Motor neuron (in vitro differentiated cells): Measurements from ENCODE around the gene CCDC102B. TPM values are rescaled to one million over a fixed set of nuclear protein-coding genes. Genes with fewer than 3 reads are reported as not detected.

ENCODE experiments used
- ATAC-seq, 8 experiments: fragments of 200-7000 bp; cut with Tn5 transposase; replicated peaks in 6 of 8; 2 replicates each; pipeline ENCODE4 v1.8.0; 2021; ENCODE audit warnings: mild to moderate bottlenecking in 8 of 8, moderate library complexity in 8 of 8
- H3K27ac ChIP-seq, 2 donors: fragments of 250-450 bp; sonication (Bioruptor Pico); 2 replicates each; pipeline ENCODE4 v1.9.0; 2021; ENCODE audit warnings: antibody characterized with exemption in 2 of 2, mild to moderate bottlenecking in 2 of 2, moderate library complexity in 1 of 2
- H3K4me1 ChIP-seq, 2 donors: fragments of 250-450 bp; sonication (Bioruptor Pico); replicated peaks in 1 of 2; 2 replicates each; pipeline ENCODE4 v1.6.1; 2021; ENCODE audit warnings: antibody characterized with exemption in 2 of 2, mild to moderate bottlenecking in 2 of 2, moderate library complexity in 1 of 2
- H3K4me3 ChIP-seq, 5 donors: fragments of 250-450 bp; sonication (Bioruptor Pico); 2 replicates each; pipeline ENCODE4 v1.9.0; 2021; ENCODE audit warnings: antibody characterized with exemption in 5 of 5, mild to moderate bottlenecking in 5 of 5, moderate library complexity in 4 of 5
- WGBS, 10 experiments: fragments of 450-650 bp; shearing (Covaris generic); methylation state at CpG; one replicate each; pipeline ENCODE4 v1.0.0; 2022; 5-methylcytosine and 5-hydroxymethylcytosine counted together
- in situ Hi-C, 9 experiments: fragments of 400-800 bp; cut with MboI; loops; one replicate each; pipeline ENCODE4 v1.15.0; 2021; ENCODE audit warnings: low sequenced_read_pairs in 9 of 9, low pct_unique_long_range_greater_than_20kb in 2 of 9; ENCODE audit not compliant: unreplicated experiment in 9 of 9
- total RNA-seq, 8 experiments: library from RNA; unstranded; fragments of 300-600 nt; gene quantifications; 2 replicates each; pipeline versions ENCODE4 v1.2.3 to v1.2.4, GENCODE V29; 2022

Gene CCDC102B
- total RNA-seq, 8 experiments from 2014 or later = 4.4 to 15.0 (median 8.8) TPM

- ATAC-seq = peak in 1 of 8 experiments; percentile 92
- H3K4me1 ChIP-seq = no peaks in the 10 kb centered on the region
- 11 to 100% (median 79%) methylated on average over 3 to 5 of the region's 5 CpGs; no CpG with 5 or more reads in 1 of the 10 experiments for WGBS, 10 experiments
- no peak overlapping the region for H3K27ac ChIP-seq
- H3K4me3 ChIP-seq = no peak overlapping the region
- in situ Hi-C loops = no loop called here
These were observed 288.1 kb downstream of the CCDC102B start for GRCh38 chr18:69085951-69086350.

DNA sequence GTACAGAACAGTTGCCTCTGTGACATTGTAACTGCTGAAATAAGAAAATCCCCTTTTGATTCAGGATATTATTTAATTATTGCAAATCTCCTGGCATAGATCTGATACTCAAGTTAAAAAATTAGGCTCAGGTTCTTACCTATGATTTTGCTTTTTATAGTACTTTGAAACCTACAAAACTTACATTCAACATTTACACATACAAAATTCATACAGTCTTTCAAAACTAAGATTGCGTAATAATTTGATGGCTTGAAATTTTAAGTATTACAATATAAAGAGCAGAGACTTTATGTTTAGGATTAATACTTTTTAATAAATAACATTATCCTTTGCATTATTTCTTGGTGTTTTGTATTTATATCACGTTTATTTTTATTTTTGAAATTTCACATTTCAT lies 291.1 kb downstream of the CCDC102B start:
- Histone ChIP-seq H3K4me1 (no peaks in the 10 kb centered on the region), H3K27ac (no peak overlapping the region), H3K4me3 (no peak overlapping the region)
- ATAC-seq = no peak
- WGBS, 10 experiments = 51 to 100% (median 84%) methylated on average over 1 to 2 of the region's 2 CpGs
- in situ Hi-C loops = no loop called here

DNA sequence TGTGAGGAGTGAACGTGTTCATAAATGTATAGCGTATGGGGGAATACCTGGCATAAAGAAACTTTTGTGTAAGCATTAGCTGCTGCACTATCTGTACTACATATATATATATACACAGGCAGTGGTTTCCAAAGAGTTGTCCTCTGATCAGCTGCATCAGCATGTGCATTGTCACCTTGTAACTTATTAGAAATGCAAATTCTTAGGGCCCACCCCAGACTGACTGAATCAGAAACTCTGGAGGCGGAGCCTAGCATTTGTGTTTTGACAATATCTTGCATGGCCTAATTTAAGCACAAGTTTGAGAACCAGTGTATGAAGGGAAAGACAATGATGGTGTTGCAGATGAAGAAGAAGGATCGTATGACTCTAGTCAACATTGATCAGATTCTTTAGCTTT lies 299.5 kb downstream of the CCDC102B start:
- Histone ChIP-seq H3K4me3 (no peak overlapping the region), H3K4me1 (no peaks in the 10 kb centered on the region), H3K27ac (no peak overlapping the region)
- 60 to 100% (median 91%) methylated on average over 1 to 4 of the region's 4 CpGs for WGBS, 10 experiments
- in situ Hi-C loops = no loop called here
- ATAC-seq = peak in 2 of 8 experiments; percentile 73 to 77

DNA sequence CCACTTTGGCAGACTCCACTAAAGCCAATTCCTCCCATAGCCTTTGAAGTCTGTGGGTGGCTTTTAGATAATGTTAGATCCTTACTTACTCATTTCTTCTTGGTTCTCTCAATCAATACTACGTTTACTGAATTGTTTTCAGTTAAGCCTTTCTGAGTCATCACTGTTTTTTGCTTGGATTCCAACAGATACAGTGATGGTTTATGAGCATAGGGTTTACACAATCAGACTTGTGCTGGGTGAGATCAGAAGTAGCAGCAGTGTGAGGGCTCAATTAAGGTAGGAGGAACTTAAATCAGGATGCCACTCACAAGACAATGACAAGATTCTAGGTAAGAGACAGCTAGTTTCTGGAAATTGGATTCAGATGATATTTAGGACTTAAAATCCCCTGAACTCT lies 305.1 kb downstream of the CCDC102B start:
- H3K4me1 ChIP-seq = no peaks in the 10 kb centered on the region
- 0 to 100% (median 17%) methylated on average over 1 of the region's 1 CpG; no CpG with 5 or more reads in 5 of the 10 experiments for WGBS, 10 experiments
- H3K27ac ChIP-seq = no peak overlapping the region
- ATAC-seq = peak in 3 of 8 experiments; percentile 37 to 79 (median 46)
- no peak overlapping the region for H3K4me3 ChIP-seq
- in situ Hi-C loops = no loop called here

Other genes starting within 250 kb of the CCDC102B start
- gene TMX3, start 83.0 kb upstream of the CCDC102B start, total RNA-seq = 10 to 100 TPM; 25.4 to 89.9 (median 43.4) TPM